NCI-H146 (cell line): ENCODE results near the gene ALOX15.
"Not testable (repeated sequence)": the region's sequence is repeated elsewhere in the genome, so short reads cannot be mapped to it uniquely, and the experiment has no call there.

Experiments
- DNase-seq: peaks from one replicate; lab custom pipeline; 2025; lab: John Stamatoyannopoulos, UW

ALOX15 gene, protein sequence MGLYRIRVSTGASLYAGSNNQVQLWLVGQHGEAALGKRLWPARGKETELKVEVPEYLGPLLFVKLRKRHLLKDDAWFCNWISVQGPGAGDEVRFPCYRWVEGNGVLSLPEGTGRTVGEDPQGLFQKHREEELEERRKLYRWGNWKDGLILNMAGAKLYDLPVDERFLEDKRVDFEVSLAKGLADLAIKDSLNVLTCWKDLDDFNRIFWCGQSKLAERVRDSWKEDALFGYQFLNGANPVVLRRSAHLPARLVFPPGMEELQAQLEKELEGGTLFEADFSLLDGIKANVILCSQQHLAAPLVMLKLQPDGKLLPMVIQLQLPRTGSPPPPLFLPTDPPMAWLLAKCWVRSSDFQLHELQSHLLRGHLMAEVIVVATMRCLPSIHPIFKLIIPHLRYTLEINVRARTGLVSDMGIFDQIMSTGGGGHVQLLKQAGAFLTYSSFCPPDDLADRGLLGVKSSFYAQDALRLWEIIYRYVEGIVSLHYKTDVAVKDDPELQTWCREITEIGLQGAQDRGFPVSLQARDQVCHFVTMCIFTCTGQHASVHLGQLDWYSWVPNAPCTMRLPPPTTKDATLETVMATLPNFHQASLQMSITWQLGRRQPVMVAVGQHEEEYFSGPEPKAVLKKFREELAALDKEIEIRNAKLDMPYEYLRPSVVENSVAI

DNA sequence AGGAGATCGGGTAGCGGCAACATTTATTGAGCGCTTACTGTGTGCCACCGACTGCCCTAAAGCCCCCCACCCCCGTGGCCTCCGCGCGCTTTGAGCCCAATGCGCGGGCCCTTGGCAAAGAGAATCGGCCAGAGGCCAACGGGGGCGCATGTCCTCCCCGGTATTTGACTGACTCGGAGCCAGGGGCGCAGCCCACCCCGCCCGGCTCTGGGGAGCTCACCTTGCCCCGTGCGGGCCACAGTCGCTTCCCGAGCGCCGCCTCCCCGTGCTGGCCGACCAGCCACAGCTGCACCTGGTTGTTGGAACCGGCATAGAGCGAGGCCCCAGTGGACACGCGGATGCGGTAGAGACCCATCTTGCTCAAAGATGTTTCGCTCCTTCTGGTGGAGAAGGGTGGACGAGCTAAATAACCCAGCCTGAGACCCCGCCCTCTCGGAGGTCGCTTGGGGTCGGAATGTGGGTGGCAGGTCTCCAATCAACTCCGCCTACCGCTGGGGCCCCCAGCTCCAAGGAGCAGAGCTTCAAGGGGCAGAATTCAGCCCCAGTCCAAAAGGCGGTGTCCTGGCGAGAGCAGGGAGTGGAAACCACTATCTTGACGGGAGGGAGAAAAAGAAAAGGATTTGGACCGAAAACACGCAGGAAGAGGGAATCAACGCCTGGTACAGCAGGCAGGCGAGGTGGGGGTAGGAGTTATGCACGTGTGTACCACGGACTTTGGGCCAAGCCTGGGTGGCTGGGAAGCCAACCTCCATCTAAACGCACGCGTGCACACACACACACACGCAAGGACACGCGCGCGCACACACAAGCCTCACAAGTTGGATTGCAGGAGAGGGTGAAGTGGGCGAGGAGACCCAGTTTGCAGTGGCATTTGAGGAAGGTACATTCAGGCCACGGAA, at the start of gene ALOX15:
TSS of gene ALOX15 (minus strand) at position 382 of the 899 bp plus-strand sequence. CDS start at position 355, 27 bp downstream.
- DNase-seq, result no peak

DNA sequence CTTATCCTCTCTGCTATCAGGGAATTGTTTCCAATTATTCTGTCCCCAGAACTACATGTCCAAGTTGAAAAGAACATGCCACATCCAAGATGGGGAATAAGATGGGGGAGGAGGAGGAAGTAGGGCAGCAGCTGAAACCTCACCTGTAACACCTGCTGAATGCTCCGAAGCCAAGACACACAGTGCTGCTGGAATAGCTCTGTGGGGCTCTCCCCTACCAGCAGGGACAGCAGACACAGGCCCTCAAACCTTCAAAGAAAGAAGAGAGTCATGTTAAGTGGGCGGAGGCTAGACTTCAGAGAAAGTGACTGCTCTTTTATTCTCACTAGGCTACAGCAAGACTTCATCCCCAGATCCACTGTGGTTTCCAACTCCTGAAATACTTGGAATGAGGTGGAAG, 49.3 kb upstream of the ALOX15 start:
- DNase-seq, result no peak

DNA sequence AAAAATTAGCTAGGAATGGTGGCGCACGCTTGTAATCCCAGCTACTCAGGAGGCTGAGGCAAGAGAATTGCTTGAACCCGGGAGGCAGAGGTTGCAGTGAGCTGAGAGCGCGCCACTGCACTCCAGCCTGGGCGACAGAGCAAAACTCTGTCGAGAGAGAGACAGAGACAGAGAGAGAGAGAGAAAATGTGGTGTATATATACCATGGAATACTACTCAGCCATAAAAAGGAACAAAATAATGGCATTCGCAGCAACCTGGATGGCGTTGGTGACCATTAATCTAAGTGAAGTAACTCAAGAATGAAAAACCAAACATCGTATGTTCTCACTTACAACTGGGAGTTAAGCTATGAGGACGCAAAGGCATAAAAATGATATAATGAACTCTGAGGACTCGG, 48.4 kb upstream of the ALOX15 start:
- DNase-seq, result not testable (repeated sequence)

DNA sequence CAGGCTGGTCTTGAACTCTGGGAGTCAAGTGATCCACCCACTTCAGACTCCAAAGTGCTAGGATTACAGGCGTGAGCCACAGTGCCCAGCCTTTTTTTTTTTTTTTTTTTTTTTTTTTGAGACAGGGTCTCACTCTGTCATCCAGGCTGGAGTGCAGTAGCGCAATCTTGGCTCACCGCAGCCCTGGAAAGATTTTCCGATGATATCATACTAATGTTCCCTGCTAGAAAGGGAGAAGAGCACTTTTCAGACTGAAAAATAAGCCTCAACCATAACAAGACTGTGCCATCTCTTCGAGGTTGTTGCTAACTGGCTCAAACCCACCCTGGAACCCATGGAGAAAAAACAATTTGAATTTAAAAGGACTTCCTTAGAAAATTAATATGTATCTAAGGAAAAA, 42.3 kb upstream of the ALOX15 start:
- not testable (repeated sequence) for DNase-seq

DNA sequence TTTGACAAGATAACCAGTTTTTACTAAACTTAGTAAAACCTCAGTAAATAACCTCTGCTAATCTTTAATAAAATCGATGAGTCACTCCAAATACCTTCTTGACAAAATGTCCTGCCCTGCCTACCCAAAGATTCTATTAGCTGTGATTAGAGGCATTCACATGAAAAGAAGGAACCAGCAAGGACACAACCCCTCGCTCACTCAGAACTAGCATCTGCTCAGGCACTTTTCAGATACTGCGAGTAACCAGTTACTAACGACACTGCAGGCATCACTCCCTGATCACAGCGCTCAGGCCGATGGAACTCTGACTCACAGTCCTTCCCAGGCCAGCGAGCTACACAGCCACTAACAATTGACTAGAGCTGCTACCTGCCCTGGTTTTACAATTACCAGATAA, 38.2 kb upstream of the ALOX15 start:
- DNase-seq, result no peak

DNA sequence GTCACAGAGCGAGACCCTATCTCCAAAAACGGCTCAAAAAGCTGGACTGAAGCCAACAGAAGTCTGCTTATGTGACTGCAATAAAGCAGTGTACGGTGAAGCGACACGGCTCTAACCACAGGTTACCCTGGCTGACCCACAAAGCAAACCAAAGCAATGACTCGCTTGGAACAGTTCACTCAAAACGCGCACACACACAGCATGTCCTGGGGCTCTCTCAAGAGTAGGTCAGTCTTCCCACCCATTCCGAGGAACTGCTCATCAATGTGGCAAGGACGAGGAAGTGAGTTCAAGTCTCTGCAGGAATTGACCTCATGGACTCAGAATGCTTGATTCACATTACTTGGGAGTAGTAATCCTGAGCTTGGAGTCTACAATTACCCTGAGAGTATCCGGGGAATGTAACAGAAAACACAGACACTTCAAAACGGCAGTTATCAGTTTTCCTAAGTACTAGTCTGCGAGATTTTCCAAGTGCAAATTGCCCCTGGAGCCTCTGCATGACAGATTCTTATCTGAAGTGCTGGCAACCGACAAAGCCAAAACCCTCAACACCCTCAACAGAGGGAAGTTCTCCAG, 37.1 kb upstream of the ALOX15 start:
- DNase-seq, result no peak

DNA sequence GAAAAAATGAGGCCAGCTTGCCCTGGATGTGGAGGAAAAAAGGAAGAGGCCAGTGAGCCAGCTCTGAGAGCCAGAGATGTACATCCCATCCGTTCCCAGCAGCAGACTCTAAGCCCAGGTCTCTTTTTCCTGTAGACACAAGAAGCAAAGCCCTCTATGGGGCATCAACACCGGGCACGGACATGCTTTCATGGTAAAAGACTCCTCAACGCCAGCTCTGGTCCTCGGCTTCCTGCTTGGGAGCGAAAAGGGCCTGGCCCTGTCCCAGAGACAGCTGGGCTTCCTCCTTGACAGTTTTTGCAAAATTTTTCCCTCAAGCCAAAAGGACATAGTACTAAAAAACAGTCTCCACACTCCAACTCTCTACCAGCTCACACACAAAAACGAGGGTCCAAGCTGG, 35.3 kb upstream of the ALOX15 start:
- no peak for DNase-seq

DNA sequence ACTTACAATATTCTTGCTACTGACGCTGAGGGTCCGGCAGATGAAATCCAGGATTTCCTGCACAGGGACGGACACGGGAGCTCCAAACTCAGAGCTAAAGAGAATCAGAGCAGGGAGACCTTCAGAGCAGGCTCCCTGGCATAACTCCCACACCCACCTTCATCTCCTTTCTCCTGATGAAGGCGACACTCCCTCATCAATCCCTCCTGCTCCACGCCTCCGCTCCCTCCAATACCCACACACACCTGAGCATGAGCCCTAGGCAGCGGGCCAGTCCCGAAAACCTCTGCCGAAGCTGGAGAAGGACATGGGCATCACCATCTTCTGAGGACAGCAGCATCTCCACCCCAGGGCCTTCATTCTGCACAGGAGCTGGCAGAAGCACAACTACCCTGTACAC, 34.3 kb upstream of the ALOX15 start:
- DNase-seq, result no peak

DNA sequence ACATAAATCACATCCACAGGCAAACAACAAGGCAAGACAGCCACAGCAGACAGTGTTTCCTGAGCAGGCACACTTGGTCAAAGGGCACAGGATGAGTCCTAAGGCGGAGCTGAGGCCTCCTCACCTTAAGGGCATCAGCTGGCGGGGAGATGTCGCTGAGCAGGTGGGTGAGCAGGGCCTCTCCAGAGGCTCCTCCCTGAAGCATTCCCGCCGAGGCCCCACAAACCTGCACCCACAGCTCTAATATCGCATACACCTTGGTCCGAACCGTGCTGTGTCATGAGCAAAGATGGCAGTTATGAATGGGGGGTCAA, 33.2 kb upstream of the ALOX15 start:
- no peak for DNase-seq

DNA sequence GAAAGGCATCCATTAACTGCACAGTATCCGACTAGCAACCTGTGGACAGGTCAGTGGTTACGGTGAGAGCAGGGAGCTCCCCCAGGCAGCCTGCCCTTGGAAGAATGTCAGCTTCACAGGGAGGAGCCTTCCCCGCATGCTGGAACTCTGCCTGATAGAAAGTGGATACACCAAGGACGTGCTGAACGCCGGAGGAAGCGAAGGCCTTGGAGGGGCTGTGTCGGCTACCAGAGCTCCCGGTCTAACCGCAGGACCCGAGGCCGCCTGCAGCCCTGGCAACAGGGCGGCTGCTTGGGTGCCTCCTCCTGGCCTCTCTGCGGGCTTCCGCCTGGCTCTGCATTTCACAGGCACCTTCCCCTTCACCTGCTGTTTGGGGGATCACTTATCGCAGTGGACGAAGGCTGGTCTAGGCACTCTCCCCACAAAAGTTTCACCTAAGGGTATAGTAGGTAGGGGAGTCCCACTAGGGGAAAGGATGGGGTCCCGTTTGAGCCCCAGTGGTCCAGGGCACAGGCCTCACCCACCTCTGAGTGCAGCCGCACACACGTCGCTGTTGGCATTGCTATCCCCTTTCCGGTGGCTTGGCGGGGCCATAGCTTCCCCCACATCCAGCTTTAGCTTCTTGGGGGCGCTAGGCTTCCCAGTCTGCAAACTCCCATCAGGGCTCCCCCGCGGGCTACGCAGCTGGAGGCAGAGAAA, 32.7 kb upstream of the ALOX15 start:
- DNase-seq, result no peak

DNA sequence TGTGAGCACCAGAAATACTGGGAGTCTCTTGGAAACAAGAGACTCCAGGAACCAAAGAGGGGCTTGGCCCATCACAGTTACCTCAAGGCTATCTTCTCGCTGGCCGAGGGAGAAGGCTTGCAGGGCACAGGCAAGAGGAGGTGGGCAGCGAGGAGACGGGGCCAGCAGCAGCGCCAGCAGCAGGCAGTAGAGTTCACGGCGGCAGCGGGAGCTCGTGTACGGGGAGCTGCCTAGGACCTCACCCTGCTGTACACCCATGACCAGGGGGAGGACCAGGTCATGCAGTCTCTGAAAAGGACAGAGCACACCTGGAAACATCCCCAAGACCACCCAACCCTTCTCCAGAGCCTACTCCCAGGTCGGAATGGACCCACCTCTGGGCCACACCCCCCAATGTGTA, 31.7 kb upstream of the ALOX15 start:
- DNase-seq, result no peak

DNA sequence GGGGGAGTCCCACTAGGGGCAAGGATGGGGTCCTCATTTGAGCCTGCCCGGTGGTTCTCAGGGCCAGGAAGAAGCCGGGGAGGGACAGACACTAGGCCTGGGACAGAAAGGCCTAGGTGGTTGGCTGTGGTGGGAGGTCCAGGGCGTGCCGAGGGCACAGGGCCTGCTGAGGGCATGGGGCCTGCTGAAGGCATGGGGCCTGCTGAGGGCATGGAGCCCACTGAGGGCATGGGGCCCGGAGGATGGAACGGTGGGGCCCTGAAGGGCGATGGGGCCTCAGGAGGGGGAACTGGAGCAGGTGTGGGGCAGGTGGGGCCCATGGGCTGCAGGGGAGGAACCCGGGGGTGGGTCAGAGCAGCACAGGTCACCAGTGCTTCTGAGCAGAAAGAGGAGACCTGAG, 31.3 kb upstream of the ALOX15 start:
- no peak for DNase-seq

DNA sequence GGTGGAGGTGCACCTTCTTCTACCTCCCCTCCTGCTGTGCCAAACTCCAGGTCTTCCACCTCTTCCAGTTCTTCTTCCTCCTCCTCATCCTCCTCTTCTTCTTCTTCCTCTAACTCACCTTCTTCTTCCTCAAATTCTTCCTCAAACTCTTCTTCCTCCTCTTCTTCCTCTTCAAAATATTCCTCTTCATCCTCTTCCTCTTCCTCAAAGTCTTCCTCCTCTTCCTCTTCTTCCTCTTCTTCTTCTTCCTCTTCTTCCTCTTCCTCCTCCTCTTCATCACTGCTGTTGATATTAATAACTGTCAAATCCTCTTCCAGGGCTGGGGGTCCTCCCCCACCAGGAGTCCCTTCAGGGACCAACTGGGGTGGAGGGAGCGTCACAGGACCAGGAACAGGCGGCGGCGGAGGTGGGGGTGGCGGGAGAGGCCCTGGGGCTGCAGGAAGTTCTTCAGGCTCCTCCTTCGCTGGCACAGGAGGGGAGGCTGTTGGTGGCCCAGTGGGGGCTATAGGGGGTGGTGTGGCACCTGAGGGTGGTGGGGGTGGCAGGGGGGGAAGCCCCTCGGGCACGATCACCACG, 30.7 kb upstream of the ALOX15 start:
- no peak for DNase-seq

DNA sequence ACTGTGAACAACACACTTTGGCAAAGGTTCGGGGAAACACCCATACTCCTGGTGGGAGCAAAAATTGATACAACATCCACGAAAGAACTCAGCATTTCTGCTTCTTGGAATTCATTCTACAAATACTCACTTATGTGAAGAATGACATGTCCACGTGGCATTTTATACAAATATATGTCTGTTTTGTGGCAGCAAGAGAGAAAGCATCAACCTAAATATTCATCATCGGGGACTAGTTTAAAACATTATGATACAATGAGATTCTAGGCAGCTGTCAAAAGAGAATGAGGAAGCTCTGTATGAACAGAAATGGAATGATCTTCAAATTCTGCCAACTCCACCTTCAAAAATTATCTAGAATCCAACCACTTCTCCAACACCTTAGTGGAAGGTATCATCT, 25.7 kb upstream of the ALOX15 start:
- no peak for DNase-seq

DNA sequence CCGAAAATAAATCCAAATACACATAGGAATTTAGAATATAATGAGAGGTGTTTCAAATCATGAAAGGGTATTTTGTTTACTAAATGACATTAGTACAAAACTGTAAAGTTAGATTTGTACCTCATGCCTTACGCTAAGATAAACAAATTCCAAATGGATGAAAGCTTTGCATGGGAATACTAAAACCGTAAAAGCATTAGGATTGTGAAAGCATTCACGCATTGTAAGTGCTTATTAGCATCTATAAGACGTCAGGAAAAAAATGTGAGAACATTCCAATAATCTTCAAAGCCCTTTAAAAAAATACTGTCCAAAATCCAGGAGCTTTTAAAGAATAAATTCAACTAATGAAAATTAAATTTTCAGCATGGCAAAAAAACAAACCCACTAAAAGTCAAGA, 24.8 kb upstream of the ALOX15 start:
- DNase-seq, result no peak

DNA sequence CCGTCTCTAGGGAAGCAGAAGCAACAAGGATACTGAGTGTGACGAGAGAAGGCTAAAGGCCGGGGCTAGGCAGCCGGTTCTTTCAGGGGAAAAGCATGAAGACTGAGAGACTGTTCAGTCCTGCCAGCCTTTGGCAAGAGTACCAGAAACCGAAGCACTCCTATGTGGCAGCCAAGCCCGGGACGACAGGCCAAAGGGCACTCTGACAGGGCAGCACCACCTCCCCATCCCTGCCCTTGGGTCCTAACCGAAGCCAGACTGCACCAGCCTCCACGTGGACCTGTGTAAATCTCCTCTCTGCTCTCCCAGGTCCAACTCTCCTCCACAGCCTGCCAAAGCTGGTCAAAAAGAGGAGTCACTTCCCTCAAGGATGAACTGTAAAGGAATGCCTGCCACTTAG, 23.5 kb upstream of the ALOX15 start:
- no peak for DNase-seq

DNA sequence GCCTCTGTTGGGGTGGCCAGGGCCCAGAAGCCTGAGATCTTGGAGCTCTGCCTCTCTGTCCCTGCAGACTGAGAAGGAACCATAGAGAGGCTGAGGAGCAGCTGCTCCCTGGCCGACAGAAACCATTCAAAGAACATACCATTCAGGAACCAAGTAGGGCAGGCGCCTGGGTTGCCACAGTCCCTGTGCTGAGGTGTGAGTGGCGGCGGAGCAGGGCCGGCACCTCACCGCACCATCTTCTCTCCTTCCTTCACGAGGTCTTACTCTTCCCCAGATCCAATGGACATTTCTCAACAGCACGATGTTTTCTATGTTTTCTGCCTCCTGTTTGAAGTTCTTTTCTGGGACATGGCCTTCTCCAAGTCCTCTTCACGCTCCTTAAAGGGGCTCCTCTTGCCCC, 22.8 kb upstream of the ALOX15 start:
- DNase-seq, result no peak

DNA sequence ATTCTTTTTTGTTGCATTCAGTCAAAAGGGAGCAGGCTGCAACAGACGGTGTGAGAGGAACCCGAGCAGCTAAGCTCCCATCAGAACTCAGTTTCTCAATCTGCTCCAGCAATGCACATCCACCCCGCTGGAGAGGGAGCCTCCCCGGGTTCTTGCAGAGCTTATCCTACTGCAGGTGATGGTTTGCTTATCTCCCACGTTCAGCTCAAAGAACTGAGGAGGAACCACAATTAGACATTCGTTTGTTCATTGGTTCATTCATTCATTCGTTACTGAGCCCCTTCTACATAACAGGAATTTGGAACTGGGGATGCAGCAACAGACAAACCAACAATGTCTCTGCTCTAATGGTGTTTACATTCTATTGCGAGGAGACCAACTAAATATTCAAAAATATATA, 22.2 kb upstream of the ALOX15 start:
- no peak for DNase-seq

DNA sequence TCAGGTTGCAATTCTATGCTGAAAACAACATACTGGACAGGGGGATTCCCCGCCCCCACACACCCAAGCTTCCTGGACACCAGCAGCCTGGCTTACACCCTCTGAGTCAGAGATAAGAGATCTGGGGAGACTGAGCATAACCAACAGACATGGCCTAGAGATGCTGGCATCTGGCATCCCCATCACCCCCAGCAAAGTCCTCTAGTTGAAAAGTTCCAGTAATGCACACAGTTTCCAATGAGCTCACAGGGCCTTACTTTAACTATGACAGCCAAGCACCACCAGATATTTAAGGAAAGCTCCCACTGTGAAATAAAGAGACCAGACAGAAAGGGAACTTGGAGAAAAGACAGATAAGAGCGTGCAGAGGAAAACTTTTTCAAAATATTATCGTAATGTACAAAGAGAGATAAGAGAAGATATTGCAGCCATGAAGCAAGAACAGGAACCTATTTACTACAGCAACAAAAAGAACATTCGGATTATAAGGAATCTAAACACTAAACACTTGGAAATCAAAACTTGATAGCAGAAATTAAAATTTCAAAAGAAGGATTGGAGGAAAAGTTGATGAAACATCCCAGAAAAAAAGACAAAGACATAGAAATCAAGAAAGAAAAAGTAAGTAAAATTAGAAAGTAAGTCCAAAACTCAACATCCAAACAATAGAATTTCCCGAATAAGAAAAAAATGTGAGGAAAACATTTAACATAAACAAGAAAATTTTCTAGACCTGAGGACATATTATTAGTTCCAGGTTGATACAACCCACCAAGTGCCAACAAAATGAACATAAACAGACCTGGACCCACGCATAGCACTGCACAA, 17.2 kb upstream of the ALOX15 start:
- DNase-seq, result no peak

DNA sequence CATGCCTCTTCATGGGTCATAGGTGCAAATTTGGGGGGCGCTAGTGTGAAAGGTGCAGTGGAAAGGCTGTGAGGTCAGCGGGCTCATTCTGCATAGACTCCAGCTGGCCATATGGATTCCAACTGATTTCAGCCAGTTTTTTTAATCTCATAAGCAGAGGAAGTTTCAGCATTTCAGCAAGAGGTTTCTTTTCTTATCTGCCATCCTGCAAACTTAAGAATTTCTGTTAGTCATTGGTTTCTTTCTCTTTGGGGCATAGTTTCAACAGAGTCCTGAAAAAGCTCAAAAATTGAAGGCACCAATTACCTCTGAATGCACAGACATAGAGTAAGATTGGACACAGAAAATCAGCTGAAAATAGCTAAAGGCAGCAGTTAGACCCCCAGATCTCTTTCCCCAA, 16.2 kb upstream of the ALOX15 start:
- DNase-seq, result no peak

DNA sequence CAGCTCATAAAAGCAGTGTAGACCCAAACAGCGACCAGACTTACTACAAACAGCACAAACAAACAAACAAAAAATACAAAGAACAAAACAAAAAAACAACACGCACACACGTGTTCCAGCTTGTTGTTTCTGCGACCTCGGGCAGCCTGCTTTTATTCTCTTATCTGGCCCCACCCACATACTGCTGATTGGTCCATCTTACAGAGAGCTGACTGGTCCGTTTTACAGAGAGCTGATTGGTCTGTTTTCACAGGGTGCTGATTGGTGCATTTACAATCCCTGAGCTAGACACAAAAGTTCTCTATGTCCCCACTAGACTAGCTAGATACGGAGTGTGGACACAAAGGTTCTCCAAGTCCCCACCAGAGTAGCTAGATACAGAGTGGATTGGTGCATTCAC, 14.5 kb upstream of the ALOX15 start:
- DNase-seq, result not testable (repeated sequence)
